Lung (tissue), 12 donors: Measurements from ENCODE around the gene TRIM44. TPM values are rescaled to one million over a fixed set of nuclear protein-coding genes. Genes with fewer than 3 reads are reported as not detected.

ENCODE experiments used
- ATAC-seq: fragments of 200-7000 bp; cut with Tn5 transposase; one replicate; pipeline ENCODE4 v1.9.1; 2020; ENCODE audit warnings: moderate number of reproducible peaks; ENCODE audit not compliant: insufficient read depth, low FRiP score
- DNase-seq, 3 donors: peaks; one replicate each; pipeline ENCODE4 v3.0.0-alpha.2; 2013 to 2017
- H3K27ac ChIP-seq, 2 donors: one replicate each; pipeline ENCODE4 v1.5.1; 2013; ENCODE audit warnings: mild to moderate bottlenecking in 2 of 2, moderate library complexity in 2 of 2, control low read depth in 1 of 2, inconsistent platforms in 1 of 2, low read depth in 1 of 2, low read length in 1 of 2
- H3K27me3 ChIP-seq, 3 donors: one replicate each; pipeline ENCODE4 v1.5.1; 2013; ENCODE audit warnings: low read length in 2 of 3; ENCODE audit not compliant: control insufficient read depth in 3 of 3, insufficient read depth in 3 of 3
- H3K36me3 ChIP-seq, 4 donors: one replicate each; pipeline ENCODE4 v1.5.1; 2013; ENCODE audit warnings: low read length in 4 of 4, mild to moderate bottlenecking in 1 of 4, moderate library complexity in 1 of 4; ENCODE audit not compliant: control insufficient read depth in 4 of 4, insufficient read depth in 4 of 4
- H3K4me1 ChIP-seq, 5 donors: one replicate each; pipeline ENCODE4 v1.5.1; 2013; ENCODE audit warnings: low read length in 5 of 5, mild to moderate bottlenecking in 2 of 5, moderate library complexity in 1 of 5; ENCODE audit not compliant: control insufficient read depth in 5 of 5, insufficient read depth in 5 of 5
- H3K4me3 ChIP-seq: one replicate; pipeline ENCODE4 v1.5.1; 2013; ENCODE audit warnings: mild to moderate bottlenecking, control low read depth, moderate library complexity
- H3K9ac ChIP-seq, 2 donors: one replicate each; pipeline ENCODE4 v1.5.1; 2013; ENCODE audit warnings: low read length in 2 of 2, control low read depth in 1 of 2; ENCODE audit not compliant: insufficient read depth in 1 of 2
- H3K9me3 ChIP-seq, 4 donors: one replicate each; pipeline ENCODE4 v1.5.1; 2013; ENCODE audit warnings: low read length in 3 of 4, mild to moderate bottlenecking in 1 of 4, moderate library complexity in 1 of 4; ENCODE audit not compliant: control insufficient read depth in 4 of 4, insufficient read depth in 3 of 4
- CTCF ChIP-seq: IDR thresholded peaks from 2 replicates; pipeline ENCODE4 v1.5.1; 2012; ENCODE audit warnings: mild to moderate bottlenecking; ENCODE audit errors: control extremely low read depth, extremely low read depth
- WGBS, 2 donors: extraction: QIAGEN DNeasy Blood & Tissue Kit; methylation state at CpG; one replicate each; pipeline ENCODE4 v1.1.7; 2013; 5-methylcytosine and 5-hydroxymethylcytosine counted together
- polyA plus RNA-seq, 2 donors: library from polyadenylated mRNA; stranded (reverse); fragments of 200-250 nt; gene quantifications; one replicate each; pipeline ENCODE4 v1.2.1, GENCODE V29; 2013
- total RNA-seq, 2 donors: library from RNA; depleted of rRNA in 1 of 2; stranded (reverse); fragments of >200 nt in 1 of 2; gene quantifications; one replicate each; pipeline ENCODE4 v1.2.1, GENCODE V29; 2014 to 2021
- donor health status: control.
- donor health status: control.
- donor health status: Bipolar disorder and iron deficiency.
- donor health status: healthy.
- donor health status: DM: yes; HTN: yes; CAD: no.

TRIM44 gene
- total and polyA plus RNA-seq, 4 donors: 9.1 to 62.2 (median 22.7) TPM

- no peaks in the 10 kb centered on the region for H3K27me3 ChIP-seq
- no peak for DNase-seq
- WGBS, 2 donors: 74 to 76% methylated on average over 3 of the region's 3 CpGs
- no peak overlapping the region for H3K4me3 ChIP-seq
- H3K9ac ChIP-seq: no peak overlapping the region
- no peaks in the 10 kb centered on the region for H3K9me3 ChIP-seq
- H3K27ac ChIP-seq: no peak overlapping the region
- peaks cover 0 to 27% (median 0%) of the 10 kb centered on the region in 5 donors for H3K4me1 ChIP-seq
- no peak for TF ChIP-seq CTCF
- peaks cover 0 to 6% (median 0%) of the 10 kb centered on the region in 4 donors for H3K36me3 ChIP-seq
- no peak for ATAC-seq
These were observed 139.6 kb downstream of the TRIM44 start for GRCh38 chr11:35802221-35802620.

GRCh38 chr11:35802672-35803071 is 140.1 kb downstream of the TRIM44 start:
- TF ChIP-seq CTCF: no peak
- Histone ChIP-seq H3K27me3 (no peaks in the 10 kb centered on the region), H3K4me3 (no peak overlapping the region), H3K9ac (no peak overlapping the region), H3K36me3 (peaks cover 0 to 6% (median 0%) of the 10 kb centered on the region in 4 donors), H3K9me3 (no peaks in the 10 kb centered on the region), H3K27ac (no peak overlapping the region), H3K4me1 (peaks cover 0 to 27% (median 0%) of the 10 kb centered on the region in 5 donors)
- DNase-seq (no peak), ATAC-seq (no peak)
- WGBS, 2 donors: 87 to 95% methylated on average over 3 of the region's 3 CpGs

GRCh38 chr11:35803115-35803514 is 140.5 kb downstream of the TRIM44 start:
- peaks cover 0 to 27% (median 0%) of the 10 kb centered on the region in 5 donors for H3K4me1 ChIP-seq
- H3K9me3 ChIP-seq: no peaks in the 10 kb centered on the region
- TF ChIP-seq CTCF: no peak
- no peaks in the 10 kb centered on the region for H3K27me3 ChIP-seq
- no peak overlapping the region for H3K9ac ChIP-seq
- H3K4me3 ChIP-seq: no peak overlapping the region
- 59 to 66% methylated on average over 3 of the region's 3 CpGs for whole genome bisulfite sequencing, 2 donors
- no peak for ATAC-seq
- peaks cover 0 to 6% (median 0%) of the 10 kb centered on the region in 4 donors for H3K36me3 ChIP-seq
- peak in 1 of 3 donors; percentile 45 for DNase-seq
- no peak overlapping the region for H3K27ac ChIP-seq

GRCh38 chr11:35804451-35805040 is 142.0 kb downstream of the TRIM44 start:
- H3K36me3 ChIP-seq: peaks cover 0 to 6% (median 1%) of the 10 kb centered on the region in 4 donors
- H3K4me3 ChIP-seq: no peak overlapping the region
- no peak overlapping the region for H3K9ac ChIP-seq
- peaks cover 0 to 27% (median under 1%) of the 10 kb centered on the region in 5 donors for H3K4me1 ChIP-seq
- no peaks in the 10 kb centered on the region for H3K9me3 ChIP-seq
- 84 to 93% methylated on average over 3 of the region's 3 CpGs for WGBS, 2 donors
- no peak for TF ChIP-seq CTCF
- H3K27ac ChIP-seq: no peak overlapping the region
- DNase-seq: no peak
- ATAC-seq: no peak
- no peaks in the 10 kb centered on the region for H3K27me3 ChIP-seq
